ENCODE measurements around the gene OR10H1. TPM values are rescaled to one million over a fixed set of nuclear protein-coding genes. Genes with fewer than 3 reads are reported as not detected.
"Not testable (repeated sequence)": the region's sequence is repeated elsewhere in the genome, so short reads cannot be mapped to it uniquely, and the experiment has no call there.

Gene OR10H1
- total RNA-seq, 1 experiment from 2014 or later: not detected

DNA sequence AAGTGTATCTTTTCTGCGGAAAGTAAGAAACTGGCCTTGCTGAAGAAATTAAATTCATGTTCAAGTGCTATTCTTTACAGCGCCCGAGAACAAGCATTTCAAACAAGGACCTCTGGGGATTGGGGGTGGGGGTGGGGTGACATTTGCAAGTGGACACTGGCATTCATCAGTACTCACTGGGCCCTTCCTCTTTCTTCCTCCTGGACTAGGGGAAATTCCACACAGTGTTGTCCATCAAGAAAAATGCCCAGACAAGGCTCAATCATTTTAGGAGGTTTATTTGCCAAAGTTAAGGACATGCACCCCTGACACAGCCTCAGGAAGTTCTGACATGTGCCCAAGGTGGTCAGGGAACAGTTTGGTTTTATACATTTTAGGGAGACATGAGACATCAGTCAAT is 22.9 kb upstream of the OR10H1 start:
- no peak for TF ChIP-seq CTCF (IDR thresholded peaks at IDR 0.05; ENCODE audit: insufficient read depth in 1 of 2, low read depth in 1 of 2, low read length in 1 of 2, severe bottlenecking in 1 of 2, unreplicated experiment in 1 of 2)
- Histone ChIP-seq H3K9me3 (no peaks in the 10 kb centered on the region; the same call in 1 of the 2 replicates), H3K36me3 (ENCODE audit: control insufficient read depth, insufficient read depth, low read length) (no peaks in the 10 kb centered on the region), H3K4me3 (ENCODE audit: low read depth, low read length) (peak overlapping the region; percentile 18; the same call in 1 of the 2 replicates), H3K4me1 (peaks cover 26% of the 10 kb centered on the region), H3K27me3 (replicated peaks; ENCODE audit: control insufficient read depth, insufficient read depth, low read length) (no peaks in the 10 kb centered on the region)
- Mint-ChIP-seq H3K36me3 (ENCODE audit: insufficient read depth, unreplicated experiment) (peaks cover 24% of the 10 kb centered on the region), H3K27ac (ENCODE audit: unreplicated experiment) (peak overlapping the region; percentile 94), H3K4me3 (ENCODE audit: unreplicated experiment) (peak overlapping the region; percentile 36), H3K4me1 (ENCODE audit: low read depth, unreplicated experiment) (peaks cover 14% of the 10 kb centered on the region), H3K9me3 (ENCODE audit: unreplicated experiment) (no peaks in the 10 kb centered on the region), H3K27me3 (ENCODE audit: insufficient read depth, unreplicated experiment) (no peaks in the 10 kb centered on the region)
- DNase-seq: no peak
- POLR2A ChIA-PET: no interaction called here
- no TSS peak for BruUV-seq (replicated peaks)
- CTCF ChIA-PET: interaction anchor here (0.7 kb wide), 1 partner anchor 548 kb away, joined by 3 read pairs; no protein-coding TSS in a partner anchor
- intact Hi-C loops (cut with micrococcal nuclease; ENCODE audit: unreplicated experiment): loop anchor here (10.0 kb wide), 1 partner anchor 346 kb away; the partner anchor contains the start of gene FAM32A

- intact Hi-C loops (cut with micrococcal nuclease; ENCODE audit: unreplicated experiment): loop anchor here (1.0 to 10.0 kb wide), 2 partner anchors 9 to 348 kb away; partner anchors contain the start of gene FAM32A
- ChIA-PET CTCF (interaction anchor here (1.0 to 1.2 kb wide), 2 partner anchors 27 to 348 kb away, joined by 4 to 5 read pairs; partner anchors contain the start of gene FAM32A), POLR2A (interaction anchor here (0.5 to 1.7 kb wide), 6 partner anchors 9 to 360 kb away, joined by 3 to 16 read pairs (median 5); partner anchors contain the start of gene FAM32A)
- Histone ChIP-seq H3K27me3 (replicated peaks; ENCODE audit: control insufficient read depth, insufficient read depth, low read length) (no peaks in the 10 kb centered on the region), H3K4me3 (ENCODE audit: low read depth, low read length) (peak overlapping the region; percentile 68), H3K36me3 (ENCODE audit: control insufficient read depth, insufficient read depth, low read length) (no peaks in the 10 kb centered on the region), H3K9me3 (no peaks in the 10 kb centered on the region; the same call in 1 of the 2 replicates), H3K4me1 (peaks cover 30% of the 10 kb centered on the region)
- TF ChIP-seq CTCF (IDR thresholded peaks at IDR 0.05; ENCODE audit: insufficient read depth in 1 of 2, low read depth in 1 of 2, low read length in 1 of 2, severe bottlenecking in 1 of 2, unreplicated experiment in 1 of 2): no peak
- Mint-ChIP-seq H3K27me3 (ENCODE audit: insufficient read depth, unreplicated experiment) (no peaks in the 10 kb centered on the region), H3K4me1 (ENCODE audit: low read depth, unreplicated experiment) (peaks cover 14% of the 10 kb centered on the region), H3K4me3 (ENCODE audit: unreplicated experiment) (peak overlapping the region; percentile 76), H3K27ac (ENCODE audit: unreplicated experiment) (peak overlapping the region; percentile 94), H3K9me3 (ENCODE audit: unreplicated experiment) (no peaks in the 10 kb centered on the region), H3K36me3 (ENCODE audit: insufficient read depth, unreplicated experiment) (peaks cover 24% of the 10 kb centered on the region)
- BruUV-seq (replicated peaks): TSS peak; percentile 85
- peak; percentile 80 to 89 for DNase-seq
Measured at GRCh38 chr19:15837221-15837731, 21.8 kb upstream of the OR10H1 start.

- Mint-ChIP-seq H3K9me3 (ENCODE audit: unreplicated experiment) (no peaks in the 10 kb centered on the region), H3K4me1 (ENCODE audit: low read depth, unreplicated experiment) (peaks cover 14% of the 10 kb centered on the region), H3K4me3 (ENCODE audit: unreplicated experiment) (peak overlapping the region; percentile 76), H3K27ac (ENCODE audit: unreplicated experiment) (peak overlapping the region; percentile 94), H3K36me3 (ENCODE audit: insufficient read depth, unreplicated experiment) (peaks cover 24% of the 10 kb centered on the region), H3K27me3 (ENCODE audit: insufficient read depth, unreplicated experiment) (no peaks in the 10 kb centered on the region)
- POLR2A ChIA-PET: interaction anchor here (0.5 to 1.7 kb wide), 6 partner anchors 8 to 361 kb away, joined by 3 to 16 read pairs (median 5); partner anchors contain the start of gene FAM32A
- no peak for TF ChIP-seq CTCF (IDR thresholded peaks at IDR 0.05; ENCODE audit: insufficient read depth in 1 of 2, low read depth in 1 of 2, low read length in 1 of 2, severe bottlenecking in 1 of 2, unreplicated experiment in 1 of 2)
- BruUV-seq (replicated peaks): TSS peak; percentile 30
- peak; percentile 97 to 98 for DNase-seq
- Histone ChIP-seq H3K9me3 (no peaks in the 10 kb centered on the region; the same call in 1 of the 2 replicates), H3K4me3 (ENCODE audit: low read depth, low read length) (peak overlapping the region; percentile 68), H3K36me3 (ENCODE audit: control insufficient read depth, insufficient read depth, low read length) (no peaks in the 10 kb centered on the region), H3K4me1 (peaks cover 30% of the 10 kb centered on the region), H3K27me3 (replicated peaks; ENCODE audit: control insufficient read depth, insufficient read depth, low read length) (no peaks in the 10 kb centered on the region)
- CTCF ChIA-PET: interaction anchor here (0.5 to 1.2 kb wide), 5 partner anchors 26 to 788 kb away, joined by 3 to 5 read pairs (median 4); partner anchors contain the start of gene FAM32A
- intact Hi-C loops (cut with micrococcal nuclease; ENCODE audit: unreplicated experiment): loop anchor here (1.0 to 10.0 kb wide), 2 partner anchors 8 to 348 kb away; partner anchors contain the start of gene FAM32A
Measured at GRCh38 chr19:15836330-15837220, 21.1 kb upstream of the OR10H1 start.

DNA sequence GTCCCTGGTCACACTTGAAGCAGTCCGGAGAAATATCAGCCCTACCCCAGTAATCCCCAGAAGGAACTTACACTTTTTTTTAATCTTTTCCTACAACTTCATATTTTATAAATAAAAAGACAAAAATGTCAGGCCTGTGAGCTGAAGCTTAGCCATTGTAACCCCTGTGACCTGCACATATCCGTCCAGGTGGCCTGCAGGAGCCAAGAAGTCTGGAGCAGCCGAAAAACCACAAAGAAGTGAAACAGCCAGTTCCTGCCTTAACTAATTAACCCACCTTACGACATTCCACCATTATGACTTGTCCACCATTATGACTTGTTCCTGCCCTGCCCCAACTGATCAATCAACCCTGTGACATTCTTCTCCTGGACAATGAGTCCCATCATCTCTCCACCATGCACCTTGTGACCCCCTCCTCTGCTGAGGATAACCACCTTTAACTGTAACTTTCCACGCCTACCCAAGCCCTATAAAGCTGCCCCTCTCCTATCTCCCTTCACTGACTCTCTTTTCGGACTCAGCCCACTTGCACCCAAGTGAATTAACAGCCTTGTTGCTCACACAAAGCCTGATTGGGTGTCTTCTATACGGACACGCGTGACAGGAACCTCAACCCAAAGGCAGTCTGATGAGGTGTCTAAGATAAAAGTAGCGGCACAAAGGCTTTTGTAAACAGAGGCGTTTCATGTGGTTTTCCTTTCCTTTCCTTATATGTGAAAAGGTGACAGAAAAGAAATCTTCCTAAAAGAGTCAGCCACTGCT is 20.3 kb upstream of the OR10H1 start:
- H3K27me3 Mint-ChIP-seq (ENCODE audit: insufficient read depth, unreplicated experiment): not testable (repeated sequence)
- peak overlapping the region; percentile 76 for H3K4me3 Mint-ChIP-seq (ENCODE audit: unreplicated experiment)

More for the DNA sequence above, 20.3 kb upstream of the OR10H1 start:
- H3K36me3 Mint-ChIP-seq (ENCODE audit: insufficient read depth, unreplicated experiment): peaks cover 24% of the 10 kb centered on the region
- H3K9me3 ChIP-seq; H3K27me3 ChIP-seq (replicated peaks; ENCODE audit: control insufficient read depth, insufficient read depth, low read length); CTCF ChIA-PET; POLR2A ChIA-PET; H3K9me3 Mint-ChIP-seq (ENCODE audit: unreplicated experiment); BruUV-seq (replicated peaks); H3K36me3 ChIP-seq (ENCODE audit: control insufficient read depth, insufficient read depth, low read length): not testable (repeated sequence)
- H3K4me1 Mint-ChIP-seq (ENCODE audit: low read depth, unreplicated experiment): peaks cover 14% of the 10 kb centered on the region
- peak overlapping the region; percentile 94 for H3K27ac Mint-ChIP-seq (ENCODE audit: unreplicated experiment)
- Histone ChIP-seq H3K4me1 (peaks cover 32% of the 10 kb centered on the region), H3K4me3 (ENCODE audit: low read depth, low read length) (peak overlapping the region; percentile 68)
- peak; percentile 52 to 78 for DNase-seq
- intact Hi-C loops (cut with micrococcal nuclease; ENCODE audit: unreplicated experiment): loop anchor here (10.0 kb wide), 1 partner anchor 349 kb away; the partner anchor contains the start of gene FAM32A
